Neuron (in vitro differentiated cells): ENCODE data around the gene FBXO41.

ENCODE experiments used
- H2AFZ ChIP-seq: one replicate; pipeline ENCODE4 v1.6.1; 2013; ENCODE audit warnings: low read depth, mild to moderate bottlenecking, inconsistent platforms, low read length, moderate library complexity
- H3K27me3 ChIP-seq: one replicate; pipeline ENCODE4 v1.6.1; 2013; ENCODE audit warnings: low read length; ENCODE audit not compliant: insufficient read depth
- H3K36me3 ChIP-seq: one replicate; pipeline ENCODE4 v1.6.1; 2013; ENCODE audit warnings: low read length; ENCODE audit not compliant: insufficient read depth
- H3K4me1 ChIP-seq: one replicate; pipeline ENCODE4 v1.6.1; 2013; ENCODE audit warnings: low read length; ENCODE audit not compliant: insufficient read depth
- H3K4me3 ChIP-seq: 2 replicates; pipeline ENCODE4 v1.5.1; 2013; ENCODE audit warnings: mild to moderate bottlenecking, low read length, moderate library complexity
- H3K9me3 ChIP-seq: one replicate; pipeline ENCODE4 v1.6.1; 2013; ENCODE audit warnings: low read length

FBXO41 gene

DNA sequence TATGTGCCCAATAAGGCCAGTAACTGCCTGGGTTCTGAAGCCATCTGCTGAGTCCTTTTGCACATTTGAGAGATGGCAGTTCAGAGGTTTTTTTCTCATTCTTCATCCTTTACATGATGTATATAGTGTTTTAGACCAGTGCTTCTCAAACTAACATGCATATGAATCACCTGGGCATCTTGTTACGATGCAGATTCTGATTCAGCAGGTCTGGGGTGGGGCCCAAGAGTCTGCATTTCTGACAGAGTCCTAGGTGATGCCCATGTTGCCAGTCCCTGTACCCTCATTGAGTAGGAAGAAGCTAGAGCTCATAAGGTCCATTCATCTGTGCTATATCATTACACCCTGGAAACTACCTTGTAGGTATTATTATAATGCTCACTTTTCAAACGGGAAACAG is 66.5 kb downstream of the FBXO41 start:
- no peak overlapping the region for H3K4me3 ChIP-seq
- no peaks in the 10 kb centered on the region for H3K27me3 ChIP-seq
- H3K9me3 ChIP-seq, result no peaks in the 10 kb centered on the region
- peaks cover 20% of the 10 kb centered on the region for H3K36me3 ChIP-seq
- H2AFZ ChIP-seq, result no peak overlapping the region
- H3K4me1 ChIP-seq, result peaks cover 22% of the 10 kb centered on the region

GRCh38 chr2:73217160-73217559 is 67.1 kb downstream of the FBXO41 start:
- Histone ChIP-seq H2AFZ (no peak overlapping the region), H3K36me3 (peaks cover 13% of the 10 kb centered on the region), H3K27me3 (no peaks in the 10 kb centered on the region), H3K9me3 (no peaks in the 10 kb centered on the region), H3K4me1 (peaks cover 22% of the 10 kb centered on the region), H3K4me3 (no peak overlapping the region)

DNA sequence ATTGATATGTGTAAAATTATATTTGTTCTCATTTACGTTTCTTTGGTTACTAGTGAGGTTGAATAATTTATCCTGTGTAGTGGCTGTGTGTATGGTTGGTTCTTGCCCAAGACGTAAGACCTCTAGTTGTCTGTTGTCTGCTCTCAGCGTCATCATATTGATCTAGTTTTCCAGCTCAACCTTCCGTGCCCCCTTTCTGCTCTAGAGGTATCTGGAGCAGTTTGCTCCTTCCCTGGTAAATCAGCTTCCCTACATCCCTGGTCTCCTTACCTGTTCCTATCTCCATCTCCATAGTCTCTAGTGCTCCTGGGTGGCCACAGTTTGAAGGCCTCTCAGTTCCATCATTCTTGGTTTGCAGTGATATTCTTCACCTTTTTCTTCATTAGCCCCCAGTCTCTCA is 69.0 kb downstream of the FBXO41 start:
- H2AFZ ChIP-seq, result peak overlapping the region; percentile 95
- H3K4me3 ChIP-seq, result peak overlapping the region; percentile 78
- peaks cover 2% of the 10 kb centered on the region for H3K27me3 ChIP-seq
- no peaks in the 10 kb centered on the region for H3K36me3 ChIP-seq
- H3K9me3 ChIP-seq, result no peaks in the 10 kb centered on the region
- peaks cover 21% of the 10 kb centered on the region for H3K4me1 ChIP-seq

GRCh38 chr2:73214120-73215035 is 69.9 kb downstream of the FBXO41 start, which contains the start of gene SMYD5:
SMYD5 (plus strand) TSS chr2:73214245; CDS start chr2:73214267, 22 bp downstream.
- H3K4me1 ChIP-seq, result peaks cover 12% of the 10 kb centered on the region
- H3K4me3 ChIP-seq, result peak within 1 kb of the TSS; percentile 78
- peak within 1 kb of the TSS; percentile 95 for H2AFZ ChIP-seq
- H3K9me3 ChIP-seq, result no peaks in the 10 kb centered on the region
- H3K36me3 ChIP-seq, result no peaks in the 10 kb centered on the region
- peaks cover 9% of the 10 kb centered on the region for H3K27me3 ChIP-seq

DNA sequence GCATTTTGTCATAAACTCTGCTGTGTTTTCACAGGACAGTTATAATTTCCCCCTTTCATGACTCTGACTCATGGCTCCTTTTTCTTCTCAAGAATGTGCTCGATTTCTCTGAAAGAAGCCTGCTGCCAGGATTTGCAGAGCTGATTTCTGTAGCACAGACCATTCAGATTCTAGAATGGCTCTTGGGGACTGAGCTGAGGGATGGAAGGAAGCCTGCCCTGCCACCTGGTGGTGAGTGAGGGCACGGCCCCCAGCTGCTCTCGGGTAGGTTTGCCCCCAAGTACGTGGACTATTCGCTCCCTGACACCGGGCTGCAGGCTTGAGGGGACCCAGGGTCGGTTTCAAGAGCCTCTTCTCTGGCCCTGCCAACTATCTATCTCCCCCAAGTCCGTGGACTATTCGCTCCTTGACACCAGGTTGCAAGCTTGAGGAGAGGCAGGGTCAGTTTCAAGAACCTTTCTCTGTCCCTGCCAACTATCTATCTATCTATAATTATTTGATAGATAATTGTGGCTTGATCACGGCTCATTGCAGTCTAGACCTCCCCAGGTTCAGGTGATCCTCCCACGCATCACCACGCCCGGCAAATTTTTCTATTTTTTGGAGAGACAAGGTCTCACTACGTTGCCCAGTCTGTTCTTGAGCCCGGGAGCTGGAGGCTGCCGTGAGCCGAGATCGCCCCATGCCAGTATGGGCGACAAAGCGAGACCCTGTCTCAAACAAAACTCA is 71.7 kb downstream of the FBXO41 start:
- no peaks in the 10 kb centered on the region for H3K36me3 ChIP-seq
- no peak overlapping the region for H3K4me3 ChIP-seq
- H2AFZ ChIP-seq, result no peak overlapping the region
- peaks cover 11% of the 10 kb centered on the region for H3K4me1 ChIP-seq
- no peaks in the 10 kb centered on the region for H3K9me3 ChIP-seq
- H3K27me3 ChIP-seq, result peaks cover 15% of the 10 kb centered on the region

GRCh38 chr2:73212098-73212447 is 72.2 kb downstream of the FBXO41 start:
- no peak overlapping the region for H2AFZ ChIP-seq
- H3K4me1 ChIP-seq, result peaks cover 11% of the 10 kb centered on the region
- H3K27me3 ChIP-seq, result peaks cover 15% of the 10 kb centered on the region
- H3K4me3 ChIP-seq, result no peak overlapping the region
- H3K9me3 ChIP-seq, result no peaks in the 10 kb centered on the region
- H3K36me3 ChIP-seq, result no peaks in the 10 kb centered on the region

- H3K27me3 ChIP-seq, result peaks cover 22% of the 10 kb centered on the region
- no peak overlapping the region for H2AFZ ChIP-seq
- peaks cover 11% of the 10 kb centered on the region for H3K4me1 ChIP-seq
- no peaks in the 10 kb centered on the region for H3K9me3 ChIP-seq
- no peaks in the 10 kb centered on the region for H3K36me3 ChIP-seq
- no peak overlapping the region for H3K4me3 ChIP-seq
These were observed 73.6 kb downstream of the FBXO41 start for GRCh38 chr2:73210696-73211095.

- Histone ChIP-seq H3K4me3 (no peak overlapping the region), H3K27me3 (peaks cover 25% of the 10 kb centered on the region), H2AFZ (no peak overlapping the region), H3K36me3 (no peaks in the 10 kb centered on the region), H3K4me1 (peaks cover 5% of the 10 kb centered on the region), H3K9me3 (no peaks in the 10 kb centered on the region)
These were observed 74.3 kb downstream of the FBXO41 start for GRCh38 chr2:73210019-73210418.

GRCh38 chr2:73208258-73208657 is 76.0 kb downstream of the FBXO41 start:
- Histone ChIP-seq H3K27me3 (peaks cover 35% of the 10 kb centered on the region), H2AFZ (no peak overlapping the region), H3K9me3 (no peaks in the 10 kb centered on the region), H3K36me3 (no peaks in the 10 kb centered on the region), H3K4me3 (no peak overlapping the region), H3K4me1 (no peaks in the 10 kb centered on the region)

DNA sequence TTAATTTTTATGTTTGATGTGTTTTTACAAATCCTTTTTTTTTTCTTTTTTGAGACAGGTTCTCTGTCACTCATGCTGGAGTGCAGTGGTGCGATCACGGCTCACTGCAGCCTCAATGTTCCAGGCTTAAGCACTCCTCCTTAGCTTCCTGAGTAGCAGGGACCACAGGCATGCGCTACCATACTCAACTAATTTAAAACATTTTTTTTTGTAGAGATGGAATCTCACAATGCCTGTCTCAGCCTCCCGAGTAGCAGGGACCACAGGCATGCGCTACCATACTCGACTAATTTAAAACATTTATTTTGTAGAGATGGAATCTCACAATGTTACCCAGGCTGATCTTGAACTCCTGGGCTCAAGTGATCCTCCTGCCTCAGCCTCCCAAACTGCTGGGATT is 78.7 kb downstream of the FBXO41 start:
- Histone ChIP-seq H3K36me3 (no peaks in the 10 kb centered on the region), H3K4me3 (no peak overlapping the region), H3K27me3 (peaks cover 57% of the 10 kb centered on the region), H2AFZ (no peak overlapping the region), H3K9me3 (peaks cover 5% of the 10 kb centered on the region), H3K4me1 (peaks cover 4% of the 10 kb centered on the region)
